ENCODE data around the gene TSEN54.

The TSEN54 gene

GRCh38 chr17:75521290-75521689, 5.0 kb downstream of the TSEN54 start:
- H3K4me3 ChIP-seq (ENCODE audit: low read depth, low read length) = no peak overlapping the region
- in situ Hi-C loops (cut with HindIII; ENCODE audit: low sequenced_read_pairs) = no loop called here
- no peak for TF ChIP-seq CTCF (IDR thresholded peaks at IDR 0.05; ENCODE audit: low read depth, low read length, missing control alignments)
- no peak for DNase-seq (ENCODE audit: low read depth)

GRCh38 chr17:75521951-75522727, 5.8 kb downstream of the TSEN54 start:
- TF ChIP-seq CTCF (IDR thresholded peaks at IDR 0.05; ENCODE audit: low read depth, low read length, missing control alignments) = no peak
- no peak for DNase-seq (ENCODE audit: low read depth)
- no peak overlapping the region for H3K4me3 ChIP-seq (ENCODE audit: low read depth, low read length)
- in situ Hi-C loops (cut with HindIII; ENCODE audit: low sequenced_read_pairs) = no loop called here

- no peak overlapping the region for H3K4me3 ChIP-seq (ENCODE audit: low read depth, low read length)
- no peak for TF ChIP-seq CTCF (IDR thresholded peaks at IDR 0.05; ENCODE audit: low read depth, low read length, missing control alignments)
- in situ Hi-C loops (cut with HindIII; ENCODE audit: low sequenced_read_pairs) = no loop called here
- no peak for DNase-seq (ENCODE audit: low read depth)
These were observed 7.3 kb downstream of the TSEN54 start for GRCh38 chr17:75523647-75524046.

- no peak for DNase-seq (ENCODE audit: low read depth)
- TF ChIP-seq CTCF (IDR thresholded peaks at IDR 0.05; ENCODE audit: low read depth, low read length, missing control alignments) = no peak
- in situ Hi-C loops (cut with HindIII; ENCODE audit: low sequenced_read_pairs) = no loop called here
- peak overlapping the region; percentile 48 for H3K4me3 ChIP-seq (ENCODE audit: low read depth, low read length)
These were observed 8.1 kb downstream of the TSEN54 start for GRCh38 chr17:75524269-75524969.

- in situ Hi-C loops (cut with HindIII; ENCODE audit: low sequenced_read_pairs) = no loop called here
- TF ChIP-seq CTCF (IDR thresholded peaks at IDR 0.05; ENCODE audit: low read depth, low read length, missing control alignments) = peak; percentile 32
- H3K4me3 ChIP-seq (ENCODE audit: low read depth, low read length) = peak within 1 kb of the TSS; percentile 48
- no peak for DNase-seq (ENCODE audit: low read depth)
These were observed 8.9 kb downstream of the TSEN54 start, which contains the start of gene LLGL2 for GRCh38 chr17:75524970-75525805. LLGL2 (plus strand) TSS chr17:75525697; CDS start chr17:75543427, 17,730 bp downstream.
